K562 (cell line): ENCODE data around the gene ITGB2. TPM values are rescaled to one million over a fixed set of nuclear protein-coding genes. Genes with fewer than 3 reads are reported as not detected.
A peak's percentile ranks its signal among the peaks of the same experiment; 100 is the strongest.

Experiments used
- ARID2 ChIP-seq: fragments of 450-650 bp; IDR thresholded peaks from 2 replicates; pipeline ENCODE4 v1.6.1; 2017; ENCODE audit warnings: antibody characterized with exemption, mild to moderate bottlenecking
- BHLHE40 ChIP-seq: IDR thresholded peaks from 2 replicates; pipeline ENCODE4 v1.6.1; 2011; ENCODE audit warnings: low read length, improper control_type of control experiment
- CBFA2T3 ChIP-seq: fragments of 450-650 bp; IDR thresholded peaks from 2 replicates; pipeline ENCODE4 v1.6.1; 2017
- FOXA3 ChIP-seq, 2 experiments: fragments of 450-650 bp in 1 of 2; sonication (generic) in 1 of 2; formaldehyde crosslinking; IDR thresholded peaks in 1 of 2; conservative IDR thresholded peaks in 1 of 2; 2 replicates each; pipeline versions ENCODE4 v1.4.0 to v1.8.0; 2020 to 2022; ENCODE audit warnings: mild to moderate bottlenecking in 2 of 2, missing genetic modification reagents in 1 of 2
- KLF1 ChIP-seq: fragments of 450-650 bp; IDR thresholded peaks from 2 replicates; pipeline ENCODE4 v1.6.1; 2016; ENCODE audit warnings: missing genetic modification characterization, missing compliant biosample characterization
- L3MBTL2 ChIP-seq: fragments of 450-650 bp; IDR thresholded peaks from 2 replicates; pipeline ENCODE4 v1.6.1; 2016; ENCODE audit warnings: mild to moderate bottlenecking, moderate library complexity
- MGA ChIP-seq: fragments of 450-650 bp; IDR thresholded peaks from 2 replicates; pipeline ENCODE4 v1.6.1; 2016; ENCODE audit warnings: mild to moderate bottlenecking, moderate library complexity
- NRF1 ChIP-seq, 2 experiments: fragments of 450-650 bp; IDR thresholded peaks in 1 of 2; conservative IDR thresholded peaks in 1 of 2; 2 replicates each; pipeline ENCODE4 v1.6.1; 2014; ENCODE audit warnings: mild to moderate bottlenecking in 2 of 2
- PHB ChIP-seq: fragments of 250-450 bp; sonication (Bioruptor Pico); IDR thresholded peaks from 2 replicates; pipeline ENCODE4 v1.5.0; 2021
- SOX6 ChIP-seq: fragments of 450-650 bp; IDR thresholded peaks from 2 replicates; pipeline ENCODE4 v1.6.1; 2014; ENCODE audit warnings: mild to moderate bottlenecking
- ZNF561 ChIP-seq: fragments of 450-650 bp; formaldehyde crosslinking; conservative IDR thresholded peaks from 2 replicates; pipeline ENCODE4 v1.4.0; 2020; ENCODE audit warnings: mild to moderate bottlenecking, moderate library complexity
- ZSCAN29 ChIP-seq: fragments of 450-650 bp; IDR thresholded peaks from 2 replicates; pipeline ENCODE4 v1.6.1; 2017
- polyA plus RNA-seq, 8 experiments: library from polyadenylated mRNA; depleted of rRNA in 4 of 8; stranded (reverse) in 5 of 8; unstranded in 3 of 8; fragments of >200 nt; fragmentation: Nextera tagmentation in 2 of 8; fragmentation: Illumina TruSeq in 1 of 8; extraction: Ambion mirVana in 2 of 8; extraction: Trizol in 1 of 8; gene quantifications; 2 replicates each; pipeline versions ENCODE4 v1.2.1 to v1.2.3, GENCODE V29; 2011 to 2014; ENCODE audit warnings: inconsistent platforms in 1 of 8, missing spikeins in 1 of 8
- total RNA-seq, 7 experiments: library from RNA; depleted of rRNA in 6 of 7; stranded (reverse); fragments of >200 nt in 6 of 7; fragmentation: Illumina TruSeq in 2 of 7; extraction: Trizol in 2 of 7; gene quantifications; 2 replicates each; pipeline versions ENCODE4 v1.2.1 to v1.2.3, GENCODE V29; 2011 to 2021; ENCODE audit warnings: low replicate concordance in 1 of 7
- TF ChIP-seq, protein P1 (sequence below): sonication (generic); formaldehyde crosslinking; IDR thresholded peaks from 2 replicates; pipeline ENCODE4 v1.8.0; 2022; ENCODE audit warnings: mild to moderate bottlenecking, missing genetic modification reagents
- TF ChIP-seq, protein P2 (sequence below), 2 experiments: fragments of 450-650 bp; conservative IDR thresholded peaks; 2 replicates each; pipeline ENCODE4 v1.6.1; 2017; ENCODE audit warnings: mild to moderate bottlenecking in 2 of 2, moderate library complexity in 2 of 2
- TF ChIP-seq, protein P3 (sequence below): sonication (generic); formaldehyde crosslinking; IDR thresholded peaks from 2 replicates; pipeline ENCODE4 v1.9.0; 2022; ENCODE audit warnings: mild to moderate bottlenecking, missing genetic modification reagents

Gene ITGB2
- total and polyA plus RNA-seq, 9 of the 15 experiments (the other 6 are each of a cell fraction or from before 2014, with no cell fraction given): 0.07 to 1.3 (median 0.51) TPM; not detected in 2

DNA sequence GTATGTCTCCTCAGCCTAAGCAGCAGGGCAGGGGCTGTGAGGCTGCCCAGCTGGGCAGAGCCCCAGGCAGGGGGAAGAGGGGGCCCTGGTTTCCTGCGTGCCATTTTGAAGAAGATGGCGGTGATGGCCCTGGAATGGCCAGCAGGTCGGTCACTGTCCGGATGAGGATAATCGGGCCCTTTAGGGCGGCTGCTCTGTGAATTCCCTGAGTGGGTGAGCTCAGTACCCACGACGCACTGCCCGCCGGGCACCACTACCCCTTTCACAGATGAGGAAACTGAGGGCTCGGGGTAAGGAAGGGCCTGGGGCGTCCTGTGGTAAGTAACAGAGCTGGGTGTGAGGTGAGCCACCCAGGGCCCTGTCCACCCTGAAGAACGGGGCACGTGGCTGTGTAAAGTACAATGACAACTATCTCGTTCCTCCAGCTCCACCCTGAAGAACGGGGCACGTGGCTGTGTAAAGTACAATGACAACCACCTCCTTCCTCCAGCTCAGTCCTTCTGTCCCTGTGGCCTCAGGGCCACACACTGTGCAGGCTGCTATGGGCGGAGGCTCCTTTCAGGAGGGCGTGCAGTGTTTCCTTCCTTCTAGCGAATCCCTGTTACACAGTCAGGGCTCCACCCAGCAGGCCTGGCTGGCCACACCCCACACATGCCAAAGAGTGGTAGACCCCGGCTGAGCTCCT lies 23.2 kb downstream of the ITGB2 start (continued):
- TF ChIP-seq MGA: peak; percentile 69
- TF ChIP-seq ZSCAN29: no peak
- TF ChIP-seq KLF1 (tag): 0 out of 2 replicates have a peak, but pooled peaks have one; percentile 18
- TF ChIP-seq CBFA2T3: no peak
- peak; percentile 73 for TF ChIP-seq BHLHE40
- TF ChIP-seq, protein P1, sequence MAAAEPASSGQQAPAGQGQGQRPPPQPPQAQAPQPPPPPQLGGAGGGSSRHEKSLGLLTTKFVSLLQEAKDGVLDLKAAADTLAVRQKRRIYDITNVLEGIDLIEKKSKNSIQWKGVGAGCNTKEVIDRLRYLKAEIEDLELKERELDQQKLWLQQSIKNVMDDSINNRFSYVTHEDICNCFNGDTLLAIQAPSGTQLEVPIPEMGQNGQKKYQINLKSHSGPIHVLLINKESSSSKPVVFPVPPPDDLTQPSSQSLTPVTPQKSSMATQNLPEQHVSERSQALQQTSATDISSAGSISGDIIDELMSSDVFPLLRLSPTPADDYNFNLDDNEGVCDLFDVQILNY (CRISPR knock-in tag): no peak
- TF ChIP-seq SOX6: peak; percentile 72; the same call in 1 of the 2 replicates
- TF ChIP-seq, protein P2, sequence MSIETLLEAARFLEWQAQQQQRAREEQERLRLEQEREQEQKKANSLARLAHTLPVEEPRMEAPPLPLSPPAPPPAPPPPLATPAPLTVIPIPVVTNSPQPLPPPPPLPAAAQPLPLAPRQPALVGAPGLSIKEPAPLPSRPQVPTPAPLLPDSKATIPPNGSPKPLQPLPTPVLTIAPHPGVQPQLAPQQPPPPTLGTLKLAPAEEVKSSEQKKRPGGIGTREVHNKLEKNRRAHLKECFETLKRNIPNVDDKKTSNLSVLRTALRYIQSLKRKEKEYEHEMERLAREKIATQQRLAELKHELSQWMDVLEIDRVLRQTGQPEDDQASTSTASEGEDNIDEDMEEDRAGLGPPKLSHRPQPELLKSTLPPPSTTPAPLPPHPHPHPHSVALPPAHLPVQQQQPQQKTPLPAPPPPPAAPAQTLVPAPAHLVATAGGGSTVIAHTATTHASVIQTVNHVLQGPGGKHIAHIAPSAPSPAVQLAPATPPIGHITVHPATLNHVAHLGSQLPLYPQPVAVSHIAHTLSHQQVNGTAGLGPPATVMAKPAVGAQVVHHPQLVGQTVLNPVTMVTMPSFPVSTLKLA (conservative IDR thresholded peaks at IDR 0.05): peak in 1 of 2 experiments; percentile 81
- TF ChIP-seq FOXA3 (CRISPR knock-in tag; conservative IDR thresholded peaks at IDR 0.05 in 1 of 2, IDR thresholded peaks at IDR 0.05 in 1 of 2): peak in 1 of 2 experiments; percentile 14; a peak in 1 of 4 replicates
- TF ChIP-seq NRF1 (conservative IDR thresholded peaks at IDR 0.05 in 1 of 2, IDR thresholded peaks at IDR 0.05 in 1 of 2): peak; percentile 20 to 22; a peak in 1 of 4 replicates
- TF ChIP-seq ZNF561 (CRISPR knock-in tag): no peak
- no peak for TF ChIP-seq PHB (CRISPR knock-in tag)
- TF ChIP-seq L3MBTL2: peak; percentile 85
- TF ChIP-seq ARID2: no peak
- TF ChIP-seq, protein P3, sequence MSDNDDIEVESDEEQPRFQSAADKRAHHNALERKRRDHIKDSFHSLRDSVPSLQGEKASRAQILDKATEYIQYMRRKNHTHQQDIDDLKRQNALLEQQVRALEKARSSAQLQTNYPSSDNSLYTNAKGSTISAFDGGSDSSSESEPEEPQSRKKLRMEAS (CRISPR knock-in tag): peak; percentile 88
